Measurements from ENCODE around the gene FZR1.

FZR1 gene

GRCh38 chr19:3531716-3532115 lies 25.6 kb downstream of the FZR1 start:
- DNase-seq (ENCODE audit: low spot score), result no peak

- no peak for DNase-seq (ENCODE audit: low spot score)
These were observed 26.2 kb downstream of the FZR1 start for GRCh38 chr19:3532154-3532786.

DNA sequence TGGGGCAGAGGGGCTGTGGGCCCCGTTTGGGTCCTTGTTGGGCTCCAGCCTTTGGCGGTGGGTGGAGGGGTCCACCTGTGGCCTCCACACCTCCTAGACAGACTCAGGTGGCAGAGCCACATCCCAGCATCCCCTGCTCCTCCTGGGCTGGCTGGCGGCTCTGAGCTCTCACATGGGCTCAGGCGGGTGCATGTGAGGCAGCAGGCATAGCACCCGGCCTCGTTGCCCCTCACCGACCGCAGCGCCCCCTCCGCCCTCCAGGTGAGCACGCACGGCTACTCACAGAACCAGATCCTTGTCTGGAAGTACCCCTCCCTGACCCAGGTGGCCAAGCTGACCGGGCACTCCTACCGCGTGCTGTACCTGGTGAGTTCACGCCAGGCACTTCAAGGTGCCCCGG lies 26.9 kb downstream of the FZR1 start:
- DNase-seq (ENCODE audit: low spot score), result no peak

GRCh38 chr19:3533563-3534216 lies 27.6 kb downstream of the FZR1 start:
- no peak for DNase-seq (ENCODE audit: low spot score)

GRCh38 chr19:3534375-3535234 lies 28.5 kb downstream of the FZR1 start:
- no peak for DNase-seq (ENCODE audit: low spot score)

- no peak for DNase-seq (ENCODE audit: low spot score)
These were observed 29.1 kb downstream of the FZR1 start for GRCh38 chr19:3535235-3535535.

DNA sequence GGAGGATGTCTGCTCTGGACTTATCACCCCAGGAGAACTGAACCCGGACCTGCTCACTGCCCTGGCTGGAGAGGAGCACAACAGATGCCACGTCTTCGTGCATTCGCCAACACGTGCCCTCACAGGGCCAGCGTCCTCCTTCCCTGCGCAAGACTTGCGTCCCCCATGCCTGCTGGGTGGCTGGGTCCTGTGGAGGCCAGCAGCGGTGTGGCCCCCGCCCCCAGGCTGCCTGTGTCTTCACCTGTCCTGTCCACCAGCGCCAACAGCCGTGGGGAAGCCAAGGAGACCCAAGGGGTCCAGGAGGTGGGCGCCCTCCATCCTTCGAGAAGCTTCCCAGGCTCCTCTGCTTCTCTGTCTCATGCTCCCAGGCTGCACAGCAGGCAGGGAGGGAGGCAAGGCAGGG lies 29.5 kb downstream of the FZR1 start:
- no peak for DNase-seq (ENCODE audit: low spot score)

DNA sequence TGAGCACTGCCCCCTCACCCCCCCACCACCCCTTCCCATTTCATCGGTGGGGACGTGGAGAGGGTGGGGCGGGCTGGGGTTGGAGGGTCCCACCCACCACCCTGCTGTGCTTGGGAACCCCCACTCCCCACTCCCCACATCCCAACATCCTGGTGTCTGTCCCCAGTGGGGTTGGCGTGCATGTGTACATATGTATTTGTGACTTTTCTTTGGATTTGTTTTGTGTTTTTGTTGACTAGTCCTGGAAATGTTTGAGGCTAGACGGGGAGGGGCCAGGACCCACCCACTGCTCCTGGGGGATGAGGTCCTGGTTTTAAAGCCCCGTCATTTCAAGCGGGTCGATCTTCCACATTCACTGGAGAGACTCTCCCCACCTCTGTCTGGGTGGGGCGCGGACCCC lies 29.9 kb downstream of the FZR1 start:
- DNase-seq (ENCODE audit: low spot score), result no peak

- no peak for DNase-seq (ENCODE audit: low spot score)
These were observed 30.5 kb downstream of the FZR1 start for GRCh38 chr19:3536429-3537100.

DNA sequence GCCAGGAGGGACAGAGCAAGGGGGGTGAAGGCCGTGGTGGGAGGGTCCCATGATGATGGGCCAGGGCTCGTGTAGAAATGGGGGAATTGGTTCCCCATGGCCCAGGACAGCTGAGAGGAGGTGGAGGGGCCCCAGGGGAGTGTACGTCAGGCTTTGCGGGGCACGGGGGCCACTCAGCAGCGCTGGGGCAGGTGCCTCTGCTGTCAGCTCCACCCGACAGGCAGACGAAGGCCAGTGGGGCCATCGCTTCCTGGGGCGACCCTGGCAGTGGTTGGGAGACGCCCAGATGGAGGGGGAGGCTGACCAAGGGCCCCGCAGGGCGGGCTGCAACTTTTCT lies 31.0 kb downstream of the FZR1 start:
- no peak for DNase-seq (ENCODE audit: low spot score)

- DNase-seq (ENCODE audit: low spot score), result no peak
These were observed 31.5 kb downstream of the FZR1 start for GRCh38 chr19:3537438-3538240.

GRCh38 chr19:3538258-3538929 lies 32.3 kb downstream of the FZR1 start:
- DNase-seq (ENCODE audit: low spot score), result no peak

DNA sequence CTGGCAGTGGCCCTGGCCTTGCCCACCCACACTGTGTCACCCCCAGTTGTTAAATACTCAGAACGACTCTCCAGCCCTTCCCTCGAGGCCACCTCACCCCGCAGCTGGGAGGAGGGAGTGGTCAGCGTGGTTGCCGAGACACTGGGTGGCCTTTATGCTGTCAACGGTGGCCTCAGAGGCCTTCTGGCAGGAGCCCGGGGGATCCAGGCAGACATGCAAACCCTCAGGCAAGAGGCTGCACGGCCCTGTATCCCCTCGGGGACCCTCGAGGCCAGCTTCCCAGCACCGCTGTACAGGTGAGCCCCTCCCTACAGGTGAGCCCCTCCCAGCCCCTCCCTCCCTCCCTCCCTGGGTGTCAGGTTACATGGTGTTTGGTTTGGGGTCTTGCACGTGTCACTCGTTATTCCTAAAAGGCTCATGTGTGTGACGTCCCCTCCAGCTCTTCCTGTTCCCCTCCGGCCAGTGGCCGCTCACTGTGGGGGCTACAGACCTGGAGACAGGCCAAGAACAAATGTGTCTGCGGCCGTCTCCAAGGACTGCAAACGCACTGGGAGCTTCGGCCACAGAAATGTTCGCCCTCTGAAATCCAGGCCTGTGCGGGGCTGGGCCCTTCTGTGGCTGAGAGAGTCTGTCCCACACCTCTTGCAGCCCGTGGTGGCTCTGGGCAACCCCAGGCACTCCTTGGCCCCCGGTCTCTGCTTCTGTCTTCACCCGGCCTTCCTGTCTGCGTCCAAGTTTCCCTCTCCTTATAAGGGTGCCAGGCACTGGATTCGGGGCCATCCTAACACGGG lies 33.0 kb downstream of the FZR1 start, which contains the start of gene TEKTIP1:
TEKTIP1 (plus strand) TSS at position 210 of the 791 bp plus-strand sequence; CDS start at position 214, 4 bp downstream.
- DNase-seq (ENCODE audit: low spot score), result no peak

GRCh38 chr19:3539756-3540118 lies 33.6 kb downstream of the FZR1 start:
- no peak for DNase-seq (ENCODE audit: low spot score)

- no peak for DNase-seq (ENCODE audit: low spot score)
These were observed 37.3 kb downstream of the FZR1 start for GRCh38 chr19:3543150-3544057.

- DNase-seq (ENCODE audit: low spot score), result no peak
These were observed 37.9 kb downstream of the FZR1 start for GRCh38 chr19:3544058-3544376.

DNA sequence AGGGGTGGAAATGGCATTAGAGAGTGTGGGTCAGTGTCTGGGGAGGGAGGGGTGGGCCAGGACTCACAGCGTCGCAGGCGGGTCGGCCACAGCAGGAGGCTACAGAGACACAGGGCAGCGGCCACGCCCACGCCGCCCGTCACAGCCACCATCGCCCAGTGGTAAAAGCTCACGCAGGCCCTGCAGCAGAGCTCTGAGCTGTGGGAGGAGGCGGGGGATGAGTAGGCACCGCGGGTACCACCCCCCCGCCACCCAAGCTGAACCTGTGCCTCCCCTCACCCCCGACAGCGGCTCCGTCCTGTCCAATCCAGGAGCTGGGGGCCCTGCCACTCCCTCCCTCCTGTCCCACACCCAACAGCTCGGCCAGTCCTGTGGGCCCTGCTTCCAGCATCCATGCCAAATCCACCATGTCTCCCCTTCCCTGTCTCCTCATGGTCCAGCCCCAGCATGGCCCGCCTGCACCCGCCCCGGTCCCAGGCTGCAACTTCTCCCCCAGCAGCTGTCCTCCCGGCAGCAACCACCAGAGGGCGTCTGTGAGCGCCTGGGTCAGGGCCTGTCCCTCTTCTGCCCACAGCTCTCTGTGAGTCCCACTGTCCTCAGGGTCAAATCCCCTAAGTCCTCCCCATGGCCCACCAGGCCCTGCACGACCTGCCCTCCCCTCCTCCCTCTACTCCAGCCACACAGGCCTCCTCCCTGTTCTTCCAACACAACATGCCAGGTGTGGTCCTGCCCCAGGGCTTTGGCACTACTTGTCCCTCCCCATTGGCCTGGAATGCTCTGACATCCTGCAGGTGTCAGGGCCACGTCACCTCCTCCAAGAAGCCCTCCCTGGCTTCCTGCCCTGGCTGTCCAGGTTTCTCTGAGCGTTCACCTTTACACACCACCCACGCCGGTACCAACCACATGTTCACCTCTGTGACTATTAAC lies 38.9 kb downstream of the FZR1 start:
- peak; percentile 92 for DNase-seq (ENCODE audit: low spot score)

GRCh38 chr19:3545669-3546034 lies 39.5 kb downstream of the FZR1 start:
- DNase-seq (ENCODE audit: low spot score), result no peak

GRCh38 chr19:3546119-3546518 lies 40.0 kb downstream of the FZR1 start:
- DNase-seq (ENCODE audit: low spot score), result no peak
